ENCODE results near the gene TMTC1.

The TMTC1 gene

DNA sequence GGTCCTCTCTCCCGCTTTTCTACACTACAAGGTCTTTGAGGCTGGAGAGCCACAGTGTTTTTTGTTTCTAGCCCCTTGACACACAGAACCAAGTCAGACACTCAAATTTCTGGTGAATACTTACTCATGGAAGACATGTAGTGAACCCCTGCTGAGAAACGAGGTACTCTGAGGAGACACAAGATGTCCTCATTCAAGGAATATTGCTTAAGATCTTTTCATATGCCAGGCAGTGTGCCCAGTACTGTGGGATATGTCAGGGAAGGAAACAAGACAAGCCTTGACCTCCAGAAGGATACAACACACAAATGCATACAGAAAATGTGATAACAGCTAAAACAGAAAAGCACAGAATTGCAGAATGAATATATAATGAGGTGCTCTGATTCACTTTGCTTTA lies 75.9 kb downstream of the TMTC1 start:
- TF ChIP-seq POLR2A (IDR thresholded peaks at IDR 0.05; ENCODE audit: extremely low read depth, insufficient read length) (no peak), MAX (IDR thresholded peaks at IDR 0.05; ENCODE audit: low read depth, low read length) (no peak), MYC (IDR thresholded peaks at IDR 0.05; ENCODE audit: low read depth, low read length) (no peak)
- TF ChIP-seq, protein P1, sequence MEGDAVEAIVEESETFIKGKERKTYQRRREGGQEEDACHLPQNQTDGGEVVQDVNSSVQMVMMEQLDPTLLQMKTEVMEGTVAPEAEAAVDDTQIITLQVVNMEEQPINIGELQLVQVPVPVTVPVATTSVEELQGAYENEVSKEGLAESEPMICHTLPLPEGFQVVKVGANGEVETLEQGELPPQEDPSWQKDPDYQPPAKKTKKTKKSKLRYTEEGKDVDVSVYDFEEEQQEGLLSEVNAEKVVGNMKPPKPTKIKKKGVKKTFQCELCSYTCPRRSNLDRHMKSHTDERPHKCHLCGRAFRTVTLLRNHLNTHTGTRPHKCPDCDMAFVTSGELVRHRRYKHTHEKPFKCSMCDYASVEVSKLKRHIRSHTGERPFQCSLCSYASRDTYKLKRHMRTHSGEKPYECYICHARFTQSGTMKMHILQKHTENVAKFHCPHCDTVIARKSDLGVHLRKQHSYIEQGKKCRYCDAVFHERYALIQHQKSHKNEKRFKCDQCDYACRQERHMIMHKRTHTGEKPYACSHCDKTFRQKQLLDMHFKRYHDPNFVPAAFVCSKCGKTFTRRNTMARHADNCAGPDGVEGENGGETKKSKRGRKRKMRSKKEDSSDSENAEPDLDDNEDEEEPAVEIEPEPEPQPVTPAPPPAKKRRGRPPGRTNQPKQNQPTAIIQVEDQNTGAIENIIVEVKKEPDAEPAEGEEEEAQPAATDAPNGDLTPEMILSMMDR (IDR thresholded peaks at IDR 0.05; ENCODE audit: low read depth, low read length): no peak
- no peak for DNase-seq (ENCODE audit: low read depth)
- no peak overlapping the region for H3K4me3 ChIP-seq (ENCODE audit: low read depth, low read length)

DNA sequence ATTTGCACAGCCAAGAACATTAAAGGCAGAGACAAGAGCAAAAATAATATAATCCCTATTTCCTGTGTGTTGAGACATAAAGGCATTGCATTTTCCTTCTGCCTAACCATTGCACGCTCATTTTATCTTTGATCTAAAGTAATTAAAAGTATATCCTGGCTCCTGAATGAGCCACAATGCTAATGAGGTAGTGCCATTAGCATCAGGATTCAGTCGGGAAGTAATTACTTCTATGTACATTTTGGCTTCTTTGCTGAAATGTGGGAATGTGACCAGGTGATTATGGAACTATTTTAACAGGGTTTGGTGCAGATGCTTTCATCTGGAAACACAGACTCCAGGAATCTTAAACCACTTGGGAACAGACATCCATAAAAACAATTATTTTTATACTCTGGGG lies 77.4 kb downstream of the TMTC1 start:
- H3K4me3 ChIP-seq (ENCODE audit: low read depth, low read length): no peak overlapping the region
- TF ChIP-seq MYC (IDR thresholded peaks at IDR 0.05; ENCODE audit: low read depth, low read length) (no peak), POLR2A (IDR thresholded peaks at IDR 0.05; ENCODE audit: extremely low read depth, insufficient read length) (no peak), MAX (IDR thresholded peaks at IDR 0.05; ENCODE audit: low read depth, low read length) (no peak)
- TF ChIP-seq, protein P1 (IDR thresholded peaks at IDR 0.05; ENCODE audit: low read depth, low read length): no peak
- DNase-seq (ENCODE audit: low read depth): no peak

GRCh38 chr12:29703528-29703927 lies 80.2 kb downstream of the TMTC1 start:
- no peak for DNase-seq (ENCODE audit: low read depth)
- no peak for TF ChIP-seq POLR2A (IDR thresholded peaks at IDR 0.05; ENCODE audit: extremely low read depth, insufficient read length)
- H3K4me3 ChIP-seq (ENCODE audit: low read depth, low read length): no peak overlapping the region

GRCh38 chr12:29702972-29703371 lies 80.8 kb downstream of the TMTC1 start:
- no peak for DNase-seq (ENCODE audit: low read depth)
- TF ChIP-seq, protein P1 (IDR thresholded peaks at IDR 0.05; ENCODE audit: low read depth, low read length): no peak
- no peak for TF ChIP-seq MYC (IDR thresholded peaks at IDR 0.05; ENCODE audit: low read depth, low read length)
- no peak for TF ChIP-seq MAX (IDR thresholded peaks at IDR 0.05; ENCODE audit: low read depth, low read length)
- no peak for TF ChIP-seq POLR2A (IDR thresholded peaks at IDR 0.05; ENCODE audit: extremely low read depth, insufficient read length)
- no peak overlapping the region for H3K4me3 ChIP-seq (ENCODE audit: low read depth, low read length)

DNA sequence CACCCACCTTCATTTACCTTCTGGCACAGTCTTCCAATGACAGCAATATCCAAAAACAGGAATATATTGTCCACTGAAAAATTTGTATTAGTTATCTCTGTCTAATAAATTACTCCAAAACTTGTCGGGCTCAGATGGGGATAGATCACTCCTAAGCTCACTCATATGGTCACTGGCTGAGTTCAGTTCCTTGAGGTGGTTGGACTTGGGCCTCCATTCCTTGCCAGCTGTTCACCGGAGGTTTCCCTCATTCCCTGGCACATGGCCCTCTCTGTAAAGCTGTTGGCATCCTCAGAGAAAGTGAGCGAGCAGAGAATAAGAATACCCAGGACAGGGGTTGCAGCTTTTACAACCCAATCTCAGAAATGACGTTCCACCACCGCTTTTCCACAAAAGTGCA lies 81.5 kb downstream of the TMTC1 start:
- DNase-seq (ENCODE audit: low read depth): no peak
- H3K4me3 ChIP-seq (ENCODE audit: low read depth, low read length): no peak overlapping the region
- TF ChIP-seq POLR2A (IDR thresholded peaks at IDR 0.05; ENCODE audit: extremely low read depth, insufficient read length) (no peak), MAX (IDR thresholded peaks at IDR 0.05; ENCODE audit: low read depth, low read length) (no peak), MYC (IDR thresholded peaks at IDR 0.05; ENCODE audit: low read depth, low read length) (no peak)
- TF ChIP-seq, protein P1 (IDR thresholded peaks at IDR 0.05; ENCODE audit: low read depth, low read length): no peak

DNA sequence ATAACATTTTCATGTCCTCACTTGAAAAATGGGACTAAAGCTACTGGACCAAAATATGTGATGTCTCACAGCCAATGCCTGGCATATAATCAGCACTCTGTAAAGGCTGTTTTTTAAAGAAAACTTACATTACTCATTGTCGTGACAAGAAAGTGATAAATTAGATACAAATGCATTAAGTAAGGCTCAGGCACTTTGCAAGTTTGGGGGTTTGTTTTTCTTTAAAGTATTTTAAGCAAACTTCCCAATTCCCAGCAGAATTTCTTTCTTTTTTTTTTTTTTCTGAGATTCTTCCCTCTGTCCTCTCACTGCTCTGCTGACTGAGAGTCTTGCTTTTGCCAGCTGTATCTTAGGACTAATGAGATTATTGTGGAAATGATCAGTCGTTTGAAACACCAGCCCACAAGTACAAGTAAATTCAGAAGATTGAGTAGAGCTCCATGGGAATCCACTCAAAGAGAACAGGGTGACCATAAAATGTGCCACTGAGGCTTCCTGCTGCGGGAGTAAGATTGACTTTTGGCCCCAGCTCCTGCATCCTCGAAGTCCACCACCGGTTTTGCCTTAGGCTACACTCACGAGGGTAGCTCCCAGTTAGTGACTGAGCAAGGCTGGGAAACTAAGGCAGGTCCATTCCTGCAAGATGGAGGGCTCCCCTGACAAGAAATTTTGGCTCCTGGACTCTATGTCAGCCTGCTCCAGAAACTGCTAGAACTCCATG lies 82.8 kb downstream of the TMTC1 start:
- TF ChIP-seq MAX (IDR thresholded peaks at IDR 0.05; ENCODE audit: low read depth, low read length): no peak
- TF ChIP-seq MYC (IDR thresholded peaks at IDR 0.05; ENCODE audit: low read depth, low read length): no peak
- TF ChIP-seq POLR2A (IDR thresholded peaks at IDR 0.05; ENCODE audit: extremely low read depth, insufficient read length): no peak
- no peak for DNase-seq (ENCODE audit: low read depth)
- no peak overlapping the region for H3K4me3 ChIP-seq (ENCODE audit: low read depth, low read length)

Data from NB4 (cell line).